ENCODE data around the gene RCL1.
"Not testable (repeated sequence)": the region's sequence is repeated elsewhere in the genome, so short reads cannot be mapped to it uniquely, and the experiment has no call there.

Gene RCL1

DNA sequence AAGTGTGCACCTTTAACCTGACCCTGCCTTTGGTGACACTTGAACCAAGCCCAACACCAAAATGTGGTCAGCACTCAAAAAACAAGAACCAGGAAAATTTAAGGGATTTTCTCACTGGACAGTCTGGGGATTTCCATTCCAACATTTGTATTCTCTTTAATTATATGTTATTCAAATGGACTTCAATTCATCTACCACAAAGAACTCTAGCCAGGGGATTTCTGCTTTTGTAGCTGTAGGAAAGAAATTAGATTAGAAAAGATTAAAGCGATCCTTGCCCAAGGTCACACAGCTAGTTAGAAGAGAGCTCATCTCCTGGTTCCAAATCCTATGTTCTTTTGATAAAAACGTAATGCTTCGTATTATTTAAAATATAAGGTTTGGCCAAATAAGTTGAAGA lies 97.5 kb downstream of the RCL1 start:
- no peak for DNase-seq

DNA sequence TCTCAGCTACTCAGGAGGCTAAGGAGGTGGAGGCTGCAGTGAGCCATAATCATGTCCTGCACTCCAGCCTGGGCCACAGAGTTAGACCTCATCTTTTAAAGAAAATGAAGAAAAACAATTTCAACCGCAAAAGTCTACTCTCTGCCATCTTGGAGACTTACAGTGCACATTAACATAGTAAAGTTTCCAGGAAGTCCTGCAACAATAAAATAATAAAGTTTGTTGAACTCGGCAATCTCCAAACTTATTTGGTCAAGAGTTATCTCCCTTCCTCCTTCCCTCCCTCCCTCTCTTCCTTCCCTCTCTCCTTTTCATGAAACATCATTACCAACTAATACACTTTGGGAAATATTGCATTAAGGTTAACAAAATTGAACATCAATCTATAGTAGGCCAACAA lies 98.2 kb downstream of the RCL1 start:
- no peak for DNase-seq

DNA sequence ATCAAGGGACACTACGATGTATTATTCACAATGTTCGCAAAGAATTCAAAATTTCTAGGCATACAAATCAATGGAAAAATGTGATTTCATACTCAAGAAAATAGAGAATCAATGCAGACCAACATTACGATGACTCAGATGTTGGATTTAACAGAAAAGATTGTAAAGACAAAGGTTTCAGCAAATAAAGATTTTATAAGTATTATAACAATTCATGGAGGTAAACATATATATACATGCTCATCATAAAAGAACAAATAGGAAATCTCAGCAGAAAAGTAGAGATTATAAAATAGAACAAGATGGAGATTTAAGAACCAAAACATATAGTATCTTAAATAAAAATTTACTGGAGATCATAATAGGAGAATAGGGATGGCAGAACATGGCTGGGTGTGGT lies 98.9 kb downstream of the RCL1 start:
- no peak for DNase-seq

DNA sequence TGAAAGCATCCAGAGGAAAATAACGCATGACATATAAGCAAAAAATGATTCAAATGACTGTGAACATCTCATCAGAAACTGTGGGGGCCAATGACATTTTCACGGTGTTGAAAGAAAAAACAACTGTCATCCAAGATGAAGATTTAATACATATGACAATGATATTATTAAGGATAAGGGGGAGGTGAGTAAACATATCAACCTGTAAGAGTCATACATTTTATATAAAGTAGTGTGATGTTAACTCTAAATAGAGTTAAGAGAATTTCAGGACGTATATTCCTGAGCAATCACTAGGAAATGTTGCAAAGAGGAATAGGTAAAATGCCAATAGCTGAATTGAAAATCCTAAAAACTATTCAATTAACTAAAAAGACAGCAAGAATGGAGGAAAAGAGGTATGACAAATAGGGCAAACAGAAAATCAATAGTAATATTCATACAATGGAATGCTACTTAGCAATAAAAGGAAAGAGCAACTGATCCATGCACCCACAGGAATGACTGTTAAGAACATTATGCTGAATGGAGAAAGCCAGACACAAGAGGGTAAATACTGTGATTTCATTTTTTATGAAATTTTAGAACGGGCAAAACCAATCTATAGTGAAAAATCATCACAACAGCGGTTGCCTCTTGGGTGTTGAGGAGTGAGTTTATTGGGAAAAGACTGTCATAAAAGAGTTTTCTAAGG lies 99.9 kb downstream of the RCL1 start:
- no peak for DNase-seq

DNA sequence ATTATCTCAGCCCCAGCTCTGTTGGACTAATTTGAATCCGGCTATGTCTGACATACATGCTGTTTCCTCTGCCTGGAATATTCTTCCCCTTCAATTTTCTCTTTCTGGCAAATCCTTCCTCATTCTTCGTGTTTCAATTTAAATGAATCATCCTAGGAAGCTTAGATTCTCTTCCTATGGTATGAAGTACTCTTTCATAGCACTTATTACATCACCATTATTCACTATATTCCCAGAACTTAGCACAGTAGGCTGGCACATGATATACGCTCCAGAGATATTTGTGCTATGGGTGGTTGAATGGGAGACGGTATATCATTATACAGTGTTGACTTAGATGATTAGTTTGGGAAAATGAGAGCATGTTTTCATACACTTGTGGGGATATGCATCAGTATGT lies 101.3 kb downstream of the RCL1 start:
- no peak for DNase-seq

DNA sequence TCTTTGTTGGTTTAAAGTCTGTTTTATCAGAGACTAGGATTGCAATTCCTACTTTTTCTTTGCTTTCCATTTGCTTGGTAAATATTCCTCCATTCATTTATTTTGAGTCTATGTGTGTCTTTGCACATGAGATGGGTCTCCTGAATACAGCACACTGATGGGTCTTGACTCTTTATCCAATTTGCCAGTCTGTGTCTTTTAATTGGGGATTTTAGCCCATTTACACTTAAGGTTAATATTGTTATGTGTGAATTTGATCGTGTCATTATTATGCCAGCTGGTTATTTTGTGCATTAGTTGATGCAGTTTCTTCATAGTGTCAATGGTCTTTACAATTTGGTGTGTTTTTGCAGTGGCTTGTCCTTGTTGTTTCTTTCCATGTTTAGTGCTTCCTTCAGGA lies 107.1 kb downstream of the RCL1 start:
- DNase-seq, result not testable (repeated sequence)

DNA sequence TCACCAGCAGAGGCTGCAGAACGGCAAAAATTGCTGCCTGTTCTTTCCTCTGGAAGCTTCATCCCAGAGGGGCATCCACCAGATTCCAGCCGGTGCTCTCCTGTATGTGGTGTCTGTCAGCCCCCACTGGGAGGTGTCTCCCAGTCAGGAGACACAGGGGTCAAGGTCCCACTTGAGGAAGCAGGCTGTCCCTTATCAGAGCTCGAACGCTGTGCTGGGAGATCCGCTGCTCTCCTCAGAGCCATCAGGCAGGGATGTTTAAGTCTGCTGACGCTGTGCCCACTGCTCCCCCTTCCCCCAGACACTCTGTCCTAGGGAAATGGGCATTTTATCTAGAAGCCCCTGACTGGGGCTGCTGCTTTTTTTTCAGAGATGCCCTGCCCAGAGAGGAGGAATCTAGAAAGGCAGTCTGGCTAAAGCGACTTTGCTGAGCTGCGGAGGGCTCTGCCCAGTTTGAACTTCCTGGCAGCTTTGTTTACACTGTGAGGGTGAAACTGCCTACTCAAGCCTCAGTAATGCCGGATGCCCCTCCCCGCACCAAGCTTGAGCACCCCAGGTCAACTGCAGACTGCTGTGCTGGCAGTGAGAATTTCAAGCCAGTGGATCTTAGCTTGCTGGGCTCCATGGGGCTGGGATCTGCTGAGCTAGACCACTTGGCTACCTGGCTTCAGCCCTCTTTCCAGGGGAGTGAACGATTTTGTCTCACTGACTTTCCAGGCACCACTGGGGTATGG lies 108.8 kb downstream of the RCL1 start:
- not testable (repeated sequence) for DNase-seq

DNA sequence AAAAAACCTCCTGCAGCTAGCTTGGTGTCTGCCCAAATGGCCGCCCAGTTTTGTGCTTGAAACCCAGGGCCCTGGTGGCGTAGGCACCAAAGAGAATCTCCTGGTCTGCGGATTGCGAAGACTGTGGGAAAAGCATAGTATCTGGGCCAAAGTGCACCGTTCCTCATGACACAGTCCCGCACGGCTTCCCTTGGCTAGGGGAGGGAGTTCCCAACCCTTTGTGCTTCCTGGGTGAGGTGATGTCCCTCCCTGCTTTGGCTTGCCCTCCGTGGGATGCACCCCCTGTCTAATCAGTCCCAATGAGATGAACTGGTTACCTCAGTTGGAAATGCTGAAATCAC lies 109.4 kb downstream of the RCL1 start:
- DNase-seq, result no peak

DNA sequence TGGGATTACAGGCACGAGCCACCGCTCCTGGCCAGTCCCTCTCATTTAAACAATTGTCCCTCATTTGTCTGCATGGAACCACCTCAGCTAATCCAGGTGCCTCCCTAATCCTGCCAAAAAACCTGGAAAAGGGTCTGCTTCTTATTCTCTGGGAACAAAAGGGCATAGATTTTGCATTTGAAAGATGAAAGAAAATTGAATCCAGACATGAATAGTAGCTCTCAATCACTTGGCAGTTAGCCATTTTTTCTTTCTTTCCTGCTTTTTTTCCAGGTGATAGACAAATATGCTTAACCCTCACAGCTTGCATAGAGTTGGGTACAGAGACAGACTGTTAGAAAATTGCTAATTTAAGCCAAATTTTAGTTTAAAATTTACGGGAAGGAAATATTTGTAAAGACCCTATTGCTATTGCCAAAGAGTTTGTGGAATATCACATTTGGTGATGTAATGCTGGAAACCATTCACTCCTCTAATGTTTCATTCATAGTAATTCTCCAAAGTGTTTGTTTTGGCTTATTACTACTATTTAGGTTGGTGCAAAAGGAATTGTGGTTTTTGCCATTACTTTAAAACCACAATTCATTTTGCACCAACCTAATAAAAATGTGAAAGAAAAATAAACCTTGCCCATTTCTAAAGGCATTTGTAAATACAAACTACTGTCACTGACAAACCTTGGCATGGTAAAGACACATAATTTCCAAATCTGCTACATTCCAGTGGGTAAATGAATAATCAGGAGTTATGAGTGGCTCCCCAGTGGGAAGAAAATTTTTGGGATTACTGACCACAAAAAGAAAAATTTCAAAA lies 111.8 kb downstream of the RCL1 start:
- no peak for DNase-seq

DNA sequence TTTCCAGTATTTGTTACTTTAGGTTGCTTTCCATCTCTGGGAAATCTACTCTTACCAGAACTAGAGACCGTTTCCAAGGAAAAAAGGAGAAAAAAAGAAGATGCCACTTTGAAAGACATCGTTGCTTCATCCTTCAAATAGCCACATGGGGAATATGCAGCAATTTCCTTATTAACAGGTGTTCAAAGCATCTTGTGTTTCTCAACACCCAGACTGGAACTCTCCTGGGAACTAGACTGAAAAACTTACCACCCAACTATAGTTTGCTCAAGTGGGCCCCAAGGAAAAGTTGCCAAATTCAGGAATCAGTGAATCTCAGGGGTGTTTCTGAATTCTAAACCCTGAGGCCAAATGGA lies 112.4 kb downstream of the RCL1 start:
- DNase-seq, result no peak

Data from stimulated activated CD4-positive, alpha-beta T cell treated with anti-CD3 and anti-CD28 coated beads, Interleukin-4, amount 100 ng/mL, for 4 hours (primary cell).